Glutamatergic neuron (in vitro differentiated cells): ENCODE results near the gene FST. TPM values are rescaled to one million over a fixed set of nuclear protein-coding genes. Genes with fewer than 3 reads are reported as not detected.

Experiments
- DNase-seq: peaks from one replicate; pipeline ENCODE4 v3.0.0; 2022
- H3K27ac Mint-ChIP-seq: one replicate; pipeline ENCODE4 v1.8.0; 2020; ENCODE audit warnings: mild to moderate bottlenecking, mixed read lengths, inconsistent platforms; ENCODE audit not compliant: unreplicated experiment
- H3K27me3 Mint-ChIP-seq: one replicate; pipeline ENCODE4 v1.8.0; 2020; ENCODE audit warnings: mild to moderate bottlenecking, moderate library complexity, mixed read lengths, inconsistent platforms; ENCODE audit not compliant: unreplicated experiment
- H3K36me3 Mint-ChIP-seq: one replicate; pipeline ENCODE4 v1.8.0; 2020; ENCODE audit warnings: mild to moderate bottlenecking, mixed read lengths, inconsistent platforms; ENCODE audit not compliant: unreplicated experiment
- H3K4me1 Mint-ChIP-seq: one replicate; pipeline ENCODE4 v1.8.0; 2020; ENCODE audit warnings: mild to moderate bottlenecking, low read depth, mixed read lengths, inconsistent platforms; ENCODE audit not compliant: unreplicated experiment
- H3K4me3 Mint-ChIP-seq: one replicate; pipeline ENCODE4 v1.8.0; 2020; ENCODE audit warnings: mild to moderate bottlenecking, mixed read lengths, inconsistent platforms; ENCODE audit not compliant: unreplicated experiment
- H3K9me3 Mint-ChIP-seq: one replicate; pipeline ENCODE4 v1.8.0; 2020; ENCODE audit warnings: mild to moderate bottlenecking, moderate library complexity, mixed read lengths, inconsistent platforms; ENCODE audit not compliant: unreplicated experiment
- CTCF ChIP-seq: fragments of 200-600 bp; sonication (generic); IDR thresholded peaks from one replicate; pipeline ENCODE4 v1.5.0; 2021; ENCODE audit not compliant: partially characterized antibody, unreplicated experiment
- total RNA-seq: library from RNA; stranded (reverse); fragmentation: NEBNext Ultra II Directional; extraction: Animal tissue kit (Norgen Biotek cat#: 25700); gene quantifications from one replicate; pipeline ENCODE4 v1.2.1, GENCODE V29; 2021; ENCODE audit not compliant: unreplicated experiment

Gene FST
- total RNA-seq, 1 donor from 2014 or later: 0.98 TPM

DNA sequence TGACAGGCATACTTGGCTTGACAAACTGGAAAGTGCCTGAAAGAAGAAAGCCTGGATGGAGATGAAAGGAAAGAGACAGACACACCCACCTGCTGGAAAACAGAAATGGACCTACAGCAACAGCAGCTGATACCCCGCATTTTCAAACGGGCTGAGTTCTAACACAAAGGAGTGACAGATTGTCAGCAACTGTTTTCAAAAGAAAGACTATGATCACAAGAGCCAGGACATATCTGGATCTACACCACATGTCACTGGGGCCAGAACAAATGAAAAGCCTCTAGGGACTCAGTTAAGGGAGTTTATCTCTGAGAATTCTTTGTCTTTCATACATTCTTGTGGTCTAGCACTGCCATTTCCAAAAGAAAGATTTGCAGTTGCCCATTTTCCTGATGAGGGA is 24.1 kb upstream of the FST start:
- Mint-ChIP-seq H3K9me3 (no peaks in the 10 kb centered on the region), H3K36me3 (peaks cover 3% of the 10 kb centered on the region), H3K27ac (no peak overlapping the region), H3K27me3 (no peaks in the 10 kb centered on the region), H3K4me1 (peaks cover 6% of the 10 kb centered on the region), H3K4me3 (no peak overlapping the region)
- DNase-seq: no peak
- no peak for TF ChIP-seq CTCF

DNA sequence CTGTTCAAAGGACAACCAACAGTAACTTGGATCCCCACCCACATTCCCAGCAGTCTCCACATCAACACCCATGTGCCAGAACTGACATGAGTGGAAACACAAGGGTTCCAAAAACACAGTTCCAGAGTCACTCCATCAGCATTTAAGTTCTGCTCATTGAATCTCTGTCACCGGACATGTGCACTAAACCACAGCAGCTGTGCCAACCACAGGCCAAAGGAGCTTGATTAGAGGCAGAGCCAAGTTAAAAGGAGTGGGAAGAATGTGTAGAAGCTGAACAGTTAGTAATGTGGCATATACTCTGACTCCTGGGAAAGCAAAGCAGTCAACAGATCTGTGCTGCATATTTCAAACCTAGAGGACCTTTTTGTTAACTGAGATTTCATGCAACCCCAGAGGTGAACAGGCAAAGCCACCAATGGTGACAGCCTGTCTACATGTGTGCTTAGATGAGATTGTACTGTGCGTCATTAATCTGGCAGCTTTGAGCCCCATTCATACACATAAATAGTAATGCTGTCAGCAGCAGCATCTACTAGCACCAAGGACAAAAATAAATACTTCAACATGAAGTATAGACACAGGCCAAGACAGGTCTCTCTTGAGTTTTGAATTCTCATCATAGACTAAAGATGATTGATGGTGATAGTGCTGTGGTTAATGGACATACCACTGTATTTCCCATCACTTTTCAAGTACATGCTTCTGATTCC is 16.4 kb upstream of the FST start:
- no peaks in the 10 kb centered on the region for H3K36me3 Mint-ChIP-seq
- H3K4me1 Mint-ChIP-seq: no peaks in the 10 kb centered on the region
- H3K4me3 Mint-ChIP-seq: no peak overlapping the region
- no peak for TF ChIP-seq CTCF
- no peak overlapping the region for H3K27ac Mint-ChIP-seq
- DNase-seq: no peak
- no peaks in the 10 kb centered on the region for H3K27me3 Mint-ChIP-seq
- no peaks in the 10 kb centered on the region for H3K9me3 Mint-ChIP-seq

GRCh38 chr5:53464722-53465121 is 15.7 kb upstream of the FST start:
- no peak for DNase-seq
- no peaks in the 10 kb centered on the region for H3K36me3 Mint-ChIP-seq
- H3K4me3 Mint-ChIP-seq: no peak overlapping the region
- H3K27me3 Mint-ChIP-seq: no peaks in the 10 kb centered on the region
- no peak overlapping the region for H3K27ac Mint-ChIP-seq
- no peaks in the 10 kb centered on the region for H3K9me3 Mint-ChIP-seq
- no peaks in the 10 kb centered on the region for H3K4me1 Mint-ChIP-seq
- TF ChIP-seq CTCF: no peak

- no peak for TF ChIP-seq CTCF
- Mint-ChIP-seq H3K36me3 (no peaks in the 10 kb centered on the region), H3K9me3 (no peaks in the 10 kb centered on the region), H3K4me3 (no peak overlapping the region), H3K4me1 (no peaks in the 10 kb centered on the region), H3K27ac (no peak overlapping the region), H3K27me3 (no peaks in the 10 kb centered on the region)
- DNase-seq: no peak
Observed at GRCh38 chr5:53469946-53470687, 10.3 kb upstream of the FST start.

DNA sequence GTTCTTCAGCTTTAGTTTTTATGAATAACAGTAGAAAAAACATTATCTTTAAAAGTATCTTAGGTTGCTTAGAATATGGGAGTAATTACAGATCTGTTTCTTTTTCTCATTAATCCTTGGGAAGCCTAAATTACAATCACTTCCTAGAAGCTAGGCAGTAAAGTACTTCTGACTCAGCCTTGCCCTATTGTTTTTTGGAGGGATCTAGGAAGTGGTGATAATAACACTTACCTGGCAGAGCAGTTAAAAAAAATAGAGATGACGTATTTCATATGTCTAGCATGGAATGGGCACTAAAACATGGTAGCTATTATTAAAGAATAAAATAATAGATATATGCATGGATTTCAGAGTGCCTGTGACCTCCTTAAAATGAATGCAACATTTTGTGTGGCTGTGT is 8.2 kb upstream of the FST start:
- H3K36me3 Mint-ChIP-seq: no peaks in the 10 kb centered on the region
- no peak for TF ChIP-seq CTCF
- DNase-seq: no peak
- no peaks in the 10 kb centered on the region for H3K27me3 Mint-ChIP-seq
- no peak overlapping the region for H3K4me3 Mint-ChIP-seq
- H3K9me3 Mint-ChIP-seq: no peaks in the 10 kb centered on the region
- no peak overlapping the region for H3K27ac Mint-ChIP-seq
- no peaks in the 10 kb centered on the region for H3K4me1 Mint-ChIP-seq
